T-helper 22 cell (primary cell): ENCODE measurements around the gene IRF2BPL.

Source experiments
- DNase-seq: peaks from one replicate; pipeline ENCODE4 v3.0.0-alpha.2; 2020; ENCODE audit warnings: low read depth

IRF2BPL gene

DNA sequence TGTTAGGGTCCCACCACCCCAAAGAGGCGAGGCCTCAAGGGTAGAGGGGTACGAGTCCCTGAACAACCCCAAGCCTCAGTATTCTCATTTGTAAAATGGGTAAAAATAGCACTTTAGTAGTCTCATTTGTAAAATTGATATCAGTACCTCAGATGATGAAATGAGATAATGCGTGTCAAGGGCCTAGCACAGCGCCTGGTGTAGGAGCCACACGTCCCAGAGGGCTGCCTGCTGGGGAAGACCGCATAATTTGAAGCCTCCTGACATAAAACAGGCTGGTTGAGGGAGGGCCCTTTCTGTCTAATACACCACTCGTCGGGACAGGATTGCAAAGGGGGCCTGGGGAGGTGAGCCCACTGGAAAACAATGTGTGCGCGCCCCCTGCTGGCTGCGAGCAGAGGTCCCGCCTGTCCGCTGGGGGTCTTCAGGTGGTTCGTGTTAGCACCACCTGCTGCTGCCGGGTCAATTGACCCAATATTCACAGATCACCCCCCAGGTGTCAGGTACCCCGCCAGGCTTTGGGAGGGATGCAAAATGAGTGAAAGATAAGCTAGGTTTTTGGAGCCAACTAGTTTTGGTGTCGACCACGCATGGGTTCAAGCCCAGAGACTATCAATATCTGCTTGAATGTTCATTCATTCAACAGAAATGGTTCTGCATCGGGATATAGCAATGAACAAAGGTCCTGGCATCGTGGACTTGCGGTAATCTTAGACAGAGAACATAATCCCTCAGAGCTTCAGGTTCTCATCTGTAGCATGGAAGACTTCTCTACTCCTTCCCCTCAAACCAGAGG, 24.7 kb upstream of the IRF2BPL start:
- DNase-seq, result peak; percentile 42

DNA sequence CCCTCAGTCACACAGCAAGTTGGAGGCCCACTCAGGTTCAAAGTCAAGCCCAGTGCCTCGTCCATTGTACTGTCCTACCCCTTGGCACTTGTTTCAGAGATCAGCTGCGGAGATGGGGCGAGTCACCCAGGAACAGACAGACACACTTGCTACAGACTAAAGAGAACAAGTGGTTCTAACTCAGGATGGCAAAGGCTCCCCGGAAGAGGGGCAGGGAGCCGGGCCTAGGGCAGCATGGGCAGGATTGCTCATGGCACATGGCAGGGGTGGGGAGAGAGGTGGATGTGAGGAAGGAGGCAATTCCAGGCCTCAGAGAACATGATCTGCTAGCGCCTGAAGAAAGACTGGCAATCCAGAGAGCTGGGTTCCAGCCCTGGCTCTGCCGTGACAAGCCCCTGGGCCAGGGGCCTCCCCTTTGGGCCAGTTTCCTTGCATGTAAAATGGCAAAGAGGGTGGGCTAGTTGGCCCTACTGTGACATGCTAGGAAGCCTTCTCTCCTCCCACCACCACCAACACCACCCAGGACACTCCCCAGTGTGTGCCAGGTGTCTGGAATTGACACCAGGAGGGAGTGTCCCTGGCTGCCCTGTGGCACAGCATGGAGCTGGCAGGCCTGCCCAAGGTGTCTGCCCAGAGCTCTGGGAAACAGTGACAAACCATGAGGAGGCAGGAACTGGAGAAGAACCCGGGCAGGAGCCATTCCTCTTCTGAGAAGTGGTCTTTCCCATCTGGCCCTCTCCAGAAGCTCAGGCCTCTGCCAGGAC, 24.0 kb upstream of the IRF2BPL start:
- no peak for DNase-seq

DNA sequence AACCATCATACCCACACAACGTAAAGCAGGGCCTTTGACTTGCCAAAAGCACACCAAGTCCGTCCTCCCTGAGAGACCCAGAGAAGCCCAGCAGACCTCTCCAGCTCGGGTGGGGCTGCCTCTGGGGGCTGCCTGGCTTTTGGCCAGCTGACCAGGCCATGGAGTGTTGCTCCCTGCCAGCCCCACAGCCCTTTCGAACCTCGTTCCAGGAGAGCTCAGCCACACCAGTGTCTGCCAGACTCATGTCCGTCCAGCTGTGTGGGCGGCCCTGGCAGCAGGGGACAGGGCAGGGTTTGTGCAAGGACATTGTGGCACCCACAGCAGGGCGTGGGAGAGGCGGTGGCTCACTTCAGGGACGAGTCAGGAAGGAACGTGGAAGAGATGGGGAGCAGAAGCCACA, 22.6 kb upstream of the IRF2BPL start:
- DNase-seq, result no peak

DNA sequence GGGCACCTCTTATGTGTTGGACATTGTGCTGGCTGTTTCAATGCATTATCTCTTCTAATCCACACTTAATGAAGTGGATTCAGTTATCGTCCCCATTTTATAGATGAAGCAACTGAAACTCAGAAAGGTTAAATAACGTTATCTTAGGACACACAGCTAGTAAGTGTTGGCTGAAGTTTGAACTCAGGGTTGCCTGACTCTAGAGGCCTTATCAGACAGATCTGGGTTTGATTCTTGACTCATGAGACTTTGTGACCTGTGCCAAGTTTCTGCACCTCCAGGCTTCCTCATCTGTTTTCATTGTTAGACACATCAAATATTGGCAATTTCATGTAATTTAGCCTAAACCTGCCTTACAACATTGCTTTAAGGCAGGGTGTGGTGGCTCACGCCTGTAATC, 18.2 kb upstream of the IRF2BPL start:
- DNase-seq, result no peak

DNA sequence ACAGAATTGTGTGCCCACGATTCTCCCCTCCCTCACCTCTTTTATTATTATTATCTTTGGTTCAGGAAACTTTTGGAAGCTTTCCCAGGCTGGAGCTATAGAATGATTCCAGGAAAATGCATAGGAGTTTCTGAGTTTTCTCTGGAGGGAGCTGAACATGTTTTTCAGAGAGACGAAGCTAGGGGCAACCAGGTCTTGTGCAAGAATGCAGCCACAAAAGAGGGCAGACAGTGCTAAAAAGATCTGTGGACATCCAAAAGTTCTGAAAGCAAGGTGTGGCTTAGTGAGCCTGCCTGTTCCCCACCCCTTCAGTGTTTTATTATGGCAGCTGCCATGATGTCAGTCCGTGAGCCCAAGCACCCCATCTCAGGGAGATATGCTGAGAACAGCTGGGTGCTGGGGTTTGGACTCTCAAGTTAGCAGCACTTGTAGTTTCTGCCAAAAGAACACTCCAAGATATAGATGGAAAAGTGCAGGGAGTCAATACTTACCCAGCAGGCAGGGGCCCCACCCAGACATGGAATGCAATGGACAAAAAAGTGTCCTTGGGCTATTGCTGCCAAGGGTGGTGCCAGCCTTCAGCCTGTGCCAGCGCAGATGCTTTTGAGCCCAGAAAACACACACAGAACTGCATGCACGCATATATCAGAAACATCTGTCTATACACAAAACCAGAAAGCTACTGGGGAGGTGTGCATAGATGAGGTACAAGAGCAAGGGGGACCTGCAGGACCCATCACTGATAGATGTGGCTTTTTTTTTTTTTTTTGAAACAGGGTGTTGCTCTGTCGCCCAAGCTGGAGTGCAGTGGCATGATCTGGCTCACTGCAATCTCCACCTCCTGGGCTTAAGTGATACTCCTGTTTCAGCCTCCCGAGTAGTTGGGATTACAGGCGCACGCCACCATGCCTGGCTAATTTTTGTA, 17.0 kb upstream of the IRF2BPL start:
- no peak for DNase-seq

- DNase-seq, result no peak
Observed at GRCh38 chr14:77044783-77045237, 16.3 kb upstream of the IRF2BPL start.

- no peak for DNase-seq
Observed at GRCh38 chr14:77043984-77044485, 15.5 kb upstream of the IRF2BPL start.

DNA sequence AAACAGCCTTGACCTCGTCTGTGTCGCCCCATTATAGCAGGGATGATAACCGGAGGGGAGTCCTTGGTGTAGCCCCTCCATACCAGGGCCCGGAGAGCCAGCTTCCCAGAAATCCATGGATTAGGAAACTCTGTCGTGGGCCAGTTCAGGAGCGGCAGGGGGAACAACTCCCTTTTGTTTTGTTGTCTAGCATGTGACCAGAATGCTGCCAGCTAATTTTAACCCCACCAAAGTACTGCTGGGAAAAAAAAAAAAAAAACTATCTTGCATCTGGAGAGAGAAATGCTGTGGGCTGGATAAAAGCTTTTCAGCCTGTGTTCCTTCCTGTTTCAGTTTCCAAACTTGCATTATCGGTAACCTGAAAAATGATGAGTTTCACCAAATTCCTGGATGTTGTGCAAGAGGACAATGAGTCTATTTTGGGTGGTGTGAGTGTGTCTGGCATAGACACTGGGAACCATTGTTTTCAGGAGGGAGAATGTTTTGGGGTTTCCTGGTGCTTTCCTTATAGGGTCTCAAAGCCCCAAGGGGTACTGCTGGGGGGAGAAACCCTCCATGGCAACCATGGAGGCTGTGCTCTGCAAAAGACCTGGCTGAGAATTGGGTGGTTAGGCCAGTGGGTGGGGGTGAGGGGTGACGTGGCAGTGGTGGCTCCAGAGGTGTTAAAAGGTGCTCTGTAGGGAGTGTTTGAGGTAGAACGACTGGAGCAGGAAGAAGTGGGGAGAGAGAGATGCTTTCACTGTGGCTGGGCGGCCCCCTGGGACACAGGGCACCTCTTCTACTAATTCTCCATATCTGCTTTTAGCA, 14.9 kb upstream of the IRF2BPL start:
- DNase-seq, result peak; percentile 34

DNA sequence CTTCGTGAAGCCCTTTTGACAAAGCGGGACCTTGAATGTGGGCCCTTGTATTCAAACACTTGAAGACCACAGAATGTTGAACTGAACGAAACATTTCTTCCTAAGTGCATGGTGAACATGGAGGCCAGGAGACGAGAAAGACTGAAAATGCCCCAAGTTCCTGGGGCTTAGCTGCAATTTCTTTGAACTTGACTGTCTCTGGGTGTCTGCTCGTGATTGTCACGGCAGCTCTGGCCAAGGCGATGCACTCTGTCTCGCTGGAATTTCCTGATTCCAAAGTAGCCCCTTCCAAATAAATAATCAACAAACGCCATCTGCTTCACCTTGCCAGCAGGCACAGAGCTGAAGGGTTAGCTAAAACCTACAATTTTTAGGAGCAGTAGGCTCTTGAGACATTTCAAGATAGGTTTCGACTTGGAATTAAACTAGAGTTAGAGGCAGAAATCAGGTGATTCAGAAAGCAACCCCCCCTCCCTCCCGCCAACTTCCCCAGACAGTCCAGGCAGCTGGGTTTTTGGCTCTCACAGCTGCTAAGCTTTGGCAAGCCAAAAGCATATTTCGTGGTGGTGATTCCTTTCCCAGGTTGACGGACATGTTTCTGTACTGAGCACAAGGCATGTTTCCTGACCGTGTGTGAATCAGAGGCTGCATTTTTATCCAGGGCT, 13.5 kb upstream of the IRF2BPL start:
- DNase-seq, result no peak

DNA sequence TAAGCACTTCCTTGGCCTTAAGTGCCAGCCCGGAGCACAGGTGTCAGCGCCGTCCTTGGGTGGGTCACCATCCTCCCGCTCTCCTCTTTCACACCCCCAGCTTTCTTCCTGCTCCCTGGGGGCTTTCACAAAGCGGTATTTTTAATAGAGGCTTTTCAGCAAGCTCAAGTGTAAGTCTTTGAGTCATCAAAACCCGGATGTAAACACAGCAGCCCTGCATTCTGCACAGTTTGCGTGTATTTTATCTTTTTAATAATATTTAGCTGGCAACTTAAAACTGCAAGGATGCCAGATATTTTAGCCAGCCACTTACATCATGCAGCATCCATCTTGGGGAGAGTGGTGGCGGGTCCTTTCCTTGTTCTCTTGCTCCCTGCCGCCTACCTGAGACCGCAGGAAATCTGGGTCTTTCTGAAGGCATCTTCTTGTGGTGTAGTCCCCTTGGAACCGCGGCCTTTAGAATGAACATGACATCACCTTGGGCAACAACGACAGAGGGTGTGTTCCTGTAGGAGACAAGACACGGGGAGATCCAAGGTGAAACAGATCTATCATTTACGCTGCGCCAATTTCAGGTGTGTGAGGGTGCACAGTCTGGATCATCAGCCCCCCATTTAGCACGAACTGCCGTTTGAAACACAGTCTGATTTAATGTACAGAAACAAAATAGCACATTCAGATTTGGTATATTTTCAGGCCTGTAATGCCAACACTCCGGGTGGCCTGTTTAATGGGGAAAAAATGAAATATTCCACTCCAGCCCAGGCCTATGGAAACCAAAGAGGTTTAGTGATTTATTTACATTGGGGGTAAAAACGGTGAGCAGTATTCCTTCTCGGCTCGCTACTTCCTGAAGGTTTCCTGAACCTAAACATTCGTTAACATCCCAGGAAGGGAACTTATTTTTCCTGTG, 12.5 kb upstream of the IRF2BPL start:
- peak; percentile 60 for DNase-seq

DNA sequence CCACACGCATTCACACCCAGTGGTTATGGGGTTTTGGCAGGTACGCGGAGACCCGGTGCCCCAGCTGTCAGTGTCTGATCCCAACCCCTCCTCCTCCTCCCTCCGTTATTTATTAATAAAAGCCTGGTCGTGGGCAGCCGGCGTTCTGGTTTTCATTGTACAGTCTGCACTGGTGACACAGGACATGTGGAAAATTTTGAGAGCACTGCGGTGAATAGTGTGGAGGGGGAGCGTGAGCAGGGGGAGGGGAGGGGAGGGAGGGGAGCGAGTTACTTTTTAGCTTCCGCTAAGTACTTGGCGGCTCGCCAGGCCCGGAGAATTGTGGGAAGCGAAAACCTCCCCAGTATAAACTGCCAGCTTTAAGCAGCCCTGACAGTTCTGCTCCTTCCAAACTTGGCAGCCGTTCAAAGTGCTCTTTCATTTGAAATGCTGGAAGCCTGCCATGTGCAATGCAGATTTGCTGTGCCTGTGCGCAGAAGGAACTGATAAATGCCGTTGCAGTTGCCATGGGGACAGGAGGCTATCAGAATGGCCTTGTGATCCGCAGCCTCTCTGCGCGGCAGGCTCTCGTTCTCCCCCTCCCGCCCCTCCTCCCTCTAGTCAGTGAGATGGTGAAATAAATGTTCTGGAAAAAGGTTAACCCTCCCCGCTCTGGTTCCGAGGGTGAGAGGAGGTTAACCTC, 11.7 kb upstream of the IRF2BPL start:
- DNase-seq, result peak; percentile 95

DNA sequence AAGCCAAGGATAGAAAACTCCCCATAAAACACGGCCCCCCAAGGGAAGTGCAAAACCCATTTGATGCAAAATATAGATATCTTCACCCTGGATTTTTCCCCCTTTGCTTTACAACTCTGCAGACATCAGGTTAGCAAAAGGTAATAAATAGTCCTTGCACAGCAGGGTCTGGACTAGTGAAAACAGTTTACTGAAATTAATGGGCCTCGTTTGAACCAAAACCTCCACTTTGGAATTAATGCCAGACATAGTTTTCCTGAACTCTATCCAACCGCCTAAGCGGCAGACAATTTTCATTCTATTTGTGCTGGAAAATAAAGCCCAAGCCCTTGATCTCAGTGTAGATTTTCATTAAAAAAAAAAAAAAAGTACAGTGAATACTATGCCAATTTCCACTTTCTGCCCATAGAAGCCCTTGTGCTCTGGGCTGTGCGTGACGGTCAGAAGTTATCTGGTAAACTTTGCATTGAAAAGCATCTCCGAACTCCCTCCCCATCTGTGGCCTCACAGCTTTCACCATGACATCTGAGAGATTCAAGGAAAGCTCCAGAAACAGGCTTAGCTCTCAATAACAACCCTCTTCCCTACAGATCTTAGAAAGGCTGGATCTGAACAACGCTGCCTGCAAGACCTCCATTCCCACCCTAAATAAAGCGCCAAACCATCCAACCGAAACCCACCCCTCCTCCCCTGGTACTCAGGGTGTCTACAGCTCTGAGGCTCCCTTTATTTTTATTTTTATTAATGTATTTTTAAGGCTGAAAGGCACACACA, 11.0 kb upstream of the IRF2BPL start:
- DNase-seq, result no peak

- DNase-seq, result peak; percentile 63
Observed at GRCh38 chr14:77037938-77038568, 9.5 kb upstream of the IRF2BPL start.

DNA sequence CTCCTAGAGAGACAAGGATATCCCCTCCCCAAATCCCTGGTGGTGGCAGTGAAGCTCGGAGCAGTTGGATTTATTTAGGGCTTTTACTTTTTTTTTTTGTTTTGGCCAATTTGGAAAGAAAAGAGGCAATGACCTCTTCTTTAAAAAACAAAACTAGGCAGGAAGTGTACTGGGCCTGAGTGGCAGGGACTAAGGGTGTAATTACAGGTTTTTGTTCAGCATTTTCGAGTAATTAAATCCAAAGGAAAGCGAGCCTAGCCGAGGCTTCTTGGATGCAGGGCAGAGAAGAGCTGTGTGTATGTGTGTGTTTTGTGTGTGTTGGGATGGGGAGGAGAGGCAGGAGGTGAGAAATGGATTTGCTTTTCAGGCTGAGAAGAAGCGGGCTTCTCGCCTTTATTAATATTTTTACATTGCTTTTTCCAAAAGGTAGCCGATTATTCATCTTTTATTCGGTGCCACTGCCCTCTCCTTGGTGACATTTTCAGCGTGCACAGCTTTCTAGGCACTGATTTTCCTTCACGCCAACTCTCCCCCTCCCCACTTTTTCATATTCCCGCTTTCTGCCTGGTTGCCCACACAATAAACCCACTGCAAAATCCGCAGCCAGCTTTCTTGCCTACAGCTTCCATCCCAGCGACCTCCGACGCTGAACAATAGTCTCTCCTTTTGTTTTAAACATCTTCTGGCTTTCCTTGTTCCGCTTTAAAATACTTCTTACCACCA, 8.9 kb upstream of the IRF2BPL start:
- no peak for DNase-seq

- DNase-seq, result no peak
Observed at GRCh38 chr14:77036484-77037214, 8.1 kb upstream of the IRF2BPL start.

- no peak for DNase-seq
Observed at GRCh38 chr14:77035267-77035666, 6.8 kb upstream of the IRF2BPL start.
